NCI-H2029 (cell line): ENCODE data around the gene EIF4E1B.
"Not testable (repeated sequence)": the region's sequence is repeated elsewhere in the genome, so short reads cannot be mapped to it uniquely, and the experiment has no call there.

Experiments
- DNase-seq: peaks from one replicate; lab custom pipeline; 2025; lab: John Stamatoyannopoulos, UW

Gene EIF4E1B

GRCh38 chr5:176629853-176630680 lies at the start of gene EIF4E1B, which contains the start of gene SNCB:
TSS of gene EIF4E1B (plus strand) at chr5:176630675. CDS start at chr5:176642788, 12,113 bp downstream.
TSS of gene SNCB (minus strand) at chr5:176630534. CDS start at chr5:176629654, 880 bp downstream.
- no peak for DNase-seq

- DNase-seq = no peak
Observed at GRCh38 chr5:176581361-176581760, 49.1 kb upstream of the EIF4E1B start.

GRCh38 chr5:176583076-176583475 lies 47.4 kb upstream of the EIF4E1B start:
- no peak for DNase-seq

- DNase-seq = no peak
Observed at GRCh38 chr5:176587398-176587797, 43.1 kb upstream of the EIF4E1B start.

GRCh38 chr5:176588297-176588696 lies 42.2 kb upstream of the EIF4E1B start:
- DNase-seq = no peak

GRCh38 chr5:176589039-176589769 lies 41.3 kb upstream of the EIF4E1B start:
- no peak for DNase-seq

- peak; percentile 89 for DNase-seq
Observed at GRCh38 chr5:176590035-176590717, 40.3 kb upstream of the EIF4E1B start.

- not testable (repeated sequence) for DNase-seq
Observed at GRCh38 chr5:176591667-176592066, 38.8 kb upstream of the EIF4E1B start.

- DNase-seq = no peak
Observed at GRCh38 chr5:176592573-176592972, 37.9 kb upstream of the EIF4E1B start.

GRCh38 chr5:176593273-176593869 lies 37.1 kb upstream of the EIF4E1B start:
- no peak for DNase-seq

- no peak for DNase-seq
Observed at GRCh38 chr5:176594554-176594953, 35.9 kb upstream of the EIF4E1B start.

GRCh38 chr5:176595386-176595943 lies 35.0 kb upstream of the EIF4E1B start:
- no peak for DNase-seq

GRCh38 chr5:176596069-176596644 lies 34.3 kb upstream of the EIF4E1B start:
- DNase-seq = no peak

- DNase-seq = no peak
Observed at GRCh38 chr5:176596689-176597416, 33.6 kb upstream of the EIF4E1B start.

GRCh38 chr5:176597417-176598389 lies 32.8 kb upstream of the EIF4E1B start:
- no peak for DNase-seq

GRCh38 chr5:176599749-176600430 lies 30.6 kb upstream of the EIF4E1B start:
- not testable (repeated sequence) for DNase-seq

- no peak for DNase-seq
Observed at GRCh38 chr5:176601901-176602482, 28.5 kb upstream of the EIF4E1B start.

GRCh38 chr5:176603091-176603490 lies 27.4 kb upstream of the EIF4E1B start:
- no peak for DNase-seq
